ENCODE results near the gene IFI44L.

DNA sequence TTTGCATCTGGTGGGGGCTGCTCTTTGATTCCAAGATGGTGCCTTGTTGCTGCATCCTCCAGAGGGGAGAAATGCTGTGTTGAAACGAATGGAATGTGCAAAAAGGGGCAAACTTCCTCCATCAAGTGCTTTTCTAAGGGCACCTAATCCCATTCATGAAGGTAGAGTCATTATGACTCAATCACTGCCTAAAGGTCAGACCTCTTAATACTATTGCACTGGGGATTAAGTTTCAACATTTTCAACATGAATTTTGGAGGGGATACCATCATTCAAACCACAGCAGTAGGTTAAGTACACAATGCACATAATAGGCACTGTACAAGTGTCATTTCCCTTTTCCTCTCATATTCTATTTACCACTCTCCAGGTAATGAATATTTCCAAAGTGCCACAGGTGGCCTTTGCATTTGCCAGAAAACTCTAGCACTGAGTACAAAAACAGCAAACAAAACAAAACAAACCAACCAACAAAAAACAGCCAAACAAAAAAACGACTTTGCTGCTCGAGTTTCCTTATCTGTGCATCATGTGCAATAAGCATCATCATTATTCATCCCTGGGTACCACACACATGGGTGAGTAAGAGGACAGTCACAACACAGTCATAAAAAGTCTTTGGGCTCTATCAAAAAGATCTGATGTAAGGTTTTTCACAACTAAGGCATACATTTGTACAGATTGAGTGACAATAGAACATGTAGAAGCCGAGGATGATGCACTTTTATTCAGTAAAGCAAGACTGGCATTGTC is 71.9 kb downstream of the IFI44L start:
- TF ChIP-seq, protein P1, sequence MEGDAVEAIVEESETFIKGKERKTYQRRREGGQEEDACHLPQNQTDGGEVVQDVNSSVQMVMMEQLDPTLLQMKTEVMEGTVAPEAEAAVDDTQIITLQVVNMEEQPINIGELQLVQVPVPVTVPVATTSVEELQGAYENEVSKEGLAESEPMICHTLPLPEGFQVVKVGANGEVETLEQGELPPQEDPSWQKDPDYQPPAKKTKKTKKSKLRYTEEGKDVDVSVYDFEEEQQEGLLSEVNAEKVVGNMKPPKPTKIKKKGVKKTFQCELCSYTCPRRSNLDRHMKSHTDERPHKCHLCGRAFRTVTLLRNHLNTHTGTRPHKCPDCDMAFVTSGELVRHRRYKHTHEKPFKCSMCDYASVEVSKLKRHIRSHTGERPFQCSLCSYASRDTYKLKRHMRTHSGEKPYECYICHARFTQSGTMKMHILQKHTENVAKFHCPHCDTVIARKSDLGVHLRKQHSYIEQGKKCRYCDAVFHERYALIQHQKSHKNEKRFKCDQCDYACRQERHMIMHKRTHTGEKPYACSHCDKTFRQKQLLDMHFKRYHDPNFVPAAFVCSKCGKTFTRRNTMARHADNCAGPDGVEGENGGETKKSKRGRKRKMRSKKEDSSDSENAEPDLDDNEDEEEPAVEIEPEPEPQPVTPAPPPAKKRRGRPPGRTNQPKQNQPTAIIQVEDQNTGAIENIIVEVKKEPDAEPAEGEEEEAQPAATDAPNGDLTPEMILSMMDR (IDR thresholded peaks at IDR 0.05; ENCODE audit: low read depth, low read length), result no peak
- no peak for TF ChIP-seq EZH2phosphoT487 (IDR thresholded peaks at IDR 0.05; ENCODE audit: low read depth)

All from OCI-LY3 (cell line).